HG02759 (cell line): Measurements from ENCODE around the gene RELCH.
A peak's percentile ranks its signal among the peaks of the same experiment; 100 is the strongest.
"Not testable (repeated sequence)": the region's sequence is repeated elsewhere in the genome, so short reads cannot be mapped to it uniquely, and the experiment has no call there.

Experiments used
- ATAC-seq: cut with Tn5 transposase; IDR thresholded peaks from one replicate; pipeline ENCODE4 v1.9.1; 2021; ENCODE audit warnings: mild to moderate bottlenecking, moderate library complexity; ENCODE audit not compliant: unreplicated experiment

The RELCH gene

GRCh38 chr18:62186774-62187542, at the start of gene RELCH, which contains the start of gene PIGN:
Gene RELCH, plus strand, starts transcription at chr18:62187255. Its CDS starts 251 bp downstream, at chr18:62187506.
Gene PIGN, minus strand, starts transcription at chr18:62187056. Its CDS starts 25,703 bp downstream, at chr18:62161353.
- ATAC-seq = peak; percentile 93

GRCh38 chr18:62138461-62139235, 48.4 kb upstream of the RELCH start:
- no peak for ATAC-seq

GRCh38 chr18:62140259-62140658, 46.8 kb upstream of the RELCH start:
- no peak for ATAC-seq

GRCh38 chr18:62144338-62144737, 42.7 kb upstream of the RELCH start:
- ATAC-seq = no peak

GRCh38 chr18:62151068-62151771, 35.8 kb upstream of the RELCH start:
- ATAC-seq = no peak

GRCh38 chr18:62152844-62153243, 34.2 kb upstream of the RELCH start:
- ATAC-seq = no peak

GRCh38 chr18:62157843-62158242, 29.2 kb upstream of the RELCH start:
- ATAC-seq = no peak

- ATAC-seq = no peak
These were observed 22.7 kb upstream of the RELCH start for GRCh38 chr18:62164310-62164709.

GRCh38 chr18:62164855-62165487, 22.1 kb upstream of the RELCH start:
- ATAC-seq = no peak

- ATAC-seq = no peak
These were observed 21.5 kb upstream of the RELCH start for GRCh38 chr18:62165583-62165982.

GRCh38 chr18:62166524-62166923, 20.5 kb upstream of the RELCH start:
- not testable (repeated sequence) for ATAC-seq

GRCh38 chr18:62170857-62171256, 16.2 kb upstream of the RELCH start:
- ATAC-seq = no peak

- ATAC-seq = no peak
These were observed 14.8 kb upstream of the RELCH start for GRCh38 chr18:62172298-62172697.

GRCh38 chr18:62175521-62175920, 11.5 kb upstream of the RELCH start:
- ATAC-seq = no peak

GRCh38 chr18:62177271-62177670, 9.8 kb upstream of the RELCH start:
- ATAC-seq = no peak

- ATAC-seq = no peak
These were observed 7.8 kb upstream of the RELCH start for GRCh38 chr18:62179213-62179612.

- ATAC-seq = no peak
These were observed 4.8 kb upstream of the RELCH start for GRCh38 chr18:62182220-62182619.

- ATAC-seq = no peak
These were observed 3.4 kb upstream of the RELCH start for GRCh38 chr18:62183578-62184195.

- peak; percentile 6 for ATAC-seq
These were observed 619 bp upstream of the RELCH start for GRCh38 chr18:62186499-62186773.

GRCh38 chr18:62187543-62188510, 772 bp downstream of the RELCH start:
- ATAC-seq = peak; percentile 8
